Activated effector memory CD4-positive, alpha-beta T cell treated with anti-CD3 and anti-CD28 coated beads, Interleukin-2, amount 50 U/mL, for 16 hours (primary cell): Measurements from ENCODE around the gene OAS3.
"Not testable (repeated sequence)": the region's sequence is repeated elsewhere in the genome, so short reads cannot be mapped to it uniquely, and the experiment has no call there.

ENCODE experiments used
- DNase-seq: peaks from one replicate; pipeline ENCODE4 v3.0.0-alpha.2; 2020

The OAS3 gene

GRCh38 chr12:112988224-112988623, 50.0 kb downstream of the OAS3 start:
- no peak for DNase-seq

DNA sequence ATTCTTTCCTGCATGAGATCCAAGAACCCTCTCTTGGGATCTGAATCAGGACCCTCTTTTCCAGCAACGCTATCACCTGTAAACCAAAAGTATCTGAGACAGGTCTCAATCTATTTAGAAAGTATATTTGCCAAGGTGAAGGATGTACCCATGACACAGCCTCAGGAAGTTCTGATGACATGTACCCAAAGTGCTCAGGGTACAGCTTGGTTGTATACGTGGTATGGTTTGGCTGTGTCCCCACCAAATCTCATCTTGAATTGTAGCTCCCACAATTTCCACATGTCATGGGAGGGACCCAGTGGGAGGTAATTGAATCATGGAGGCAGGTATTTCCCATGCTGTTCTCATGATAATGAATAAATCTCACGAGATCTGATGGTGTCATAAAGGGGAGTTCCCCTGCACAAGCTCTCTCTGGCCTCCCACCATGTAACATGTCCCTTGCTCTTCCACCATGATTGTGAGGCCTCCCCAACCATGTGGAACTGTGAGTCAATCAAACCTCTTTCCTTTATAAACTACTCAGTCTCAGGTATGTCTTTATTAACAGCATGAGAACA, 50.6 kb downstream of the OAS3 start:
- not testable (repeated sequence) for DNase-seq

DNA sequence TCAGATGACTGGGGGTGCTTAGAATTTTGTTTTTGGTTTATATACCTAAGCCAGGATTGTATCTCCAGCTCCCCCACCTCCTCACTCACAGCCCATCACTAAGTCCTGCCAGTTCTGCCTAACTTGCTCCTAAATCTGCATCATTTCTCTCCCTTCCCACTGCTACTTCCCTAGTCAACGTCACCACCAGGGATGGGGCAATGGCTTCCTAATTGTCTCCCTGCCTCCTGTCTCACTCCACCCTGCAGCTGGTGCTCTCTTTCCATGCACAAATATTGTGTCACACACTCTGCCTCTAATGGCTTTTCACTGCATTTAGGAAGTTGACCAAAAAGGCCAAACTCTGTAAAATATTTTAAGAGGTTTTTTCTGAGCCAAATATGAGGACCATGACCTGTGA, 51.5 kb downstream of the OAS3 start:
- no peak for DNase-seq

GRCh38 chr12:112992541-112993398, 54.5 kb downstream of the OAS3 start:
- peak; percentile 83 for DNase-seq

- no peak for DNase-seq
These were observed 56.7 kb downstream of the OAS3 start for GRCh38 chr12:112995008-112995407.

GRCh38 chr12:112996501-112996900, 58.2 kb downstream of the OAS3 start:
- DNase-seq: no peak

DNA sequence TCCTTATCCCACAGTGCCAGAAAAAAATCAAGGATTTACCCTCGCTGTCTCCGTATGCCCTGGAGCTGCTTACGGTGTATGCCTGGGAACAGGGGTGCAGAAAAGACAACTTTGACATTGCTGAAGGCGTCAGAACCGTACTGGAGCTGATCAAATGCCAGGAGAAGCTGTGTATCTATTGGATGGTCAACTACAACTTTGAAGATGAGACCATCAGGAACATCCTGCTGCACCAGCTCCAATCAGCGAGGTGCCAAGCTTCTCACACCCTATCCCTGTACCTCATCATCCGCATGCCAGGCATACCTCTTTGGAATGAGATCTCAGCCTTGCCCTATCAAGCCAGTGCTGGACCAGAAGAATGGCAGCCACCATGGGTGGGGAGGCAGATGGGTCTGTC, 59.2 kb downstream of the OAS3 start:
- no peak for DNase-seq

DNA sequence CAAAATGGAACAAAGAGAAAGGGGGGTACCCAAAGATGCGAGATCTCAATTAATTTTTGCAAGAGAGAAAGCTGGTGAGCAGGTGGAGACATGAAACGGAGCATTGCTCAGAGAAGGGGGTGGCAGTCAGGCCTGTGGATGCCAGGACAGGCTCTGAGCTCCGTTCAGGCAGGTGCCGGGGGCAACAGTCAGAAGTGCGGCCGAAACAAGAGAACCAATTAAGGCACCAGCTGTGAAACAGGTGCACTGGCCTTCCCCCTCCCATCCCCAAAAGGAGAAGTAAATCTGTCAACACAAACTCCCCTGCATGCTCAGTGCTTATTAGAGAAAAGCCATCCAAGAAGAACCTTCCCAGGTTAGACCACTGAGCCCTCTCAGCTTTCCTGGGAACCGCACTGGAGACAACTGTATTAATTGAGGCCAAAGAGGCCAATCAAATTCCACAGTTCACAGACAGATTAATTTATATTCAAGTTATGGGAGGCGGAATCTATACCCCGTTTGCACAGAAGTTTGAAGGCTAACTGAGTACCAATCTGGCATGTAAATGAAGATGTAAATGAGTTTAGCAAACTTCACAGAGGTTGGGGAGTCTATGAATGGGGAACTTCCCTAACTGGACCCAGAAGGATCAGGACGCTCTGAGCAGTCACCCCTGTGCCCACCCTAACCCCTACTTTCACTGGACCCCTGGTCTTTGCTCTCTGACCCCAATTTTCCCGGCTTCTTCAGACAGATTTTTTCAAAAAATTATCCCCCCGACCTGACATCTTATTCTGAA, 60.9 kb downstream of the OAS3 start:
- DNase-seq: no peak

DNA sequence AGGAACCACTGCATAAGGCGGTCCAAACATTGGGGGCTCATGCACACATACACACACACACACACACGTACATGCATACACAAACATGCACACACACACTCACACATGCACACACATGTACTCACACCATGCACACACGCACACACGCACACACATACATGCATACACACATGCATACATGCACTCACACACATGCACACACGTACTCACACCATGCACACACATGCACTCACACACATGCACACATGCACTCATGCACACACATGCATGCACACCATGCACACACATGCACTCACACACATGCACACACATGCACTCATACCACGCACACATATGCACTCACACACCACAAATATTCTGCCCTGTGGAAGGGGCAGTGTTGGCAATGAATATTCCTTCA, 62.2 kb downstream of the OAS3 start:
- DNase-seq: no peak

DNA sequence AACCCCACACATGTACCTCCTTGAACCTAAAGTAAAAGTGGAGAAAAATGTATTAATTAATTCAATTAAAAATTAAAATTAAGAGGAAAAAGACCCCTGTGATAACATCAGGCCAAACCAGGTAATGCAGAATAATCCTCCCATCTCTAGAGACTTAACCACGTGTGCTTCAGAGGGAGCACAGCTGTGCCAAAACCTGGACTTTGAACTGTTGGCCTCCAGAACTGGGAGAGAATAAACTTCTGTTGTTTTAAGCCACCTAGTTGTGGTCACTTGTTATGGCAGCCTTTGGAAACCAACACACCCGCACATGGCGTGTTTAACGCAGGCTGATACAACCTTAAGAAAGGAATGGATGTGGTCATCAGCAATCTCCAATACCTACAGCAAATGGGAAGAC, 63.9 kb downstream of the OAS3 start:
- DNase-seq: no peak

GRCh38 chr12:113002676-113003075, 64.4 kb downstream of the OAS3 start:
- no peak for DNase-seq

GRCh38 chr12:113003636-113004035, 65.4 kb downstream of the OAS3 start:
- no peak for DNase-seq

GRCh38 chr12:113005762-113006161, 67.5 kb downstream of the OAS3 start:
- DNase-seq: no peak

GRCh38 chr12:113006206-113006605, 67.9 kb downstream of the OAS3 start:
- no peak for DNase-seq

DNA sequence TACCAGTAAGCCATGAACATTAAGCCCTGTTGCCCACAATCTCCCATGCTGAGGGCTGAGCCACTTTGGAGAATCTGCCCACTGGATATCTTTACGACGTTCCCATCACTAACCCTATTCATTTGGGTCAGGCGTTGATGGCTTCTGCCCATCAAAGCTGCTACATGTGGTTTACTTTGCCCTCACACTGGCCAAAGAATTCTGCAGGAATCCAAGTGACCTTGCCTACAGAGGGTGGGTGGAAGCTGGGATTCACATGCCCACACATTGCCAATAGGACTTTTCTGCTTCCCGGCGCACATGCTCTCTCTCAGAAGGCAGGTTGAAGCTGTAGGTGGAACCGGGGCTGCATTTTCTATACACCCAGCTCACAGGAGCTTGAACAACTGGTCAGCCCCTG, 68.4 kb downstream of the OAS3 start:
- no peak for DNase-seq

DNA sequence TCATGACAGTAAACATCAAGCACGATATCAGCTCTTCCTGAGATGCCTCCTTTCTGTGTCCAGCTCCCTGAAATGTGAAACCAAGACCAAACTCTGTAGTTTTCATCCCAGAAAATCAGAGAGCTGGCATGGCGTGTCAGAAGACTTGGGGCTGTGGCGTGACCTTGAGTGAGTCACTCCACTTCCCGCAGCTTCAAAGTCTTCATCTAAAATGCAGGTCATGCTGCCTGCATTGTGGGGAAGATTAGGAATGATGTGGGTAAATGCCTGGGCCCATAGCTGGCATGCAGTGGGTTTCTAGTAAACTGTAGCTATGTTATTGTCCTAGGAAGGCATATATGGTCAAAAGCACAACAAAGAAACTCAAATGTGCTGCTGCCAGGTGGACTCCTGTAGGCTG, 68.9 kb downstream of the OAS3 start:
- no peak for DNase-seq

- DNase-seq: no peak
These were observed 72.4 kb downstream of the OAS3 start for GRCh38 chr12:113010701-113011100.

GRCh38 chr12:113014565-113014964, 76.3 kb downstream of the OAS3 start:
- DNase-seq: no peak

- no peak for DNase-seq
These were observed 78.5 kb downstream of the OAS3 start for GRCh38 chr12:113016796-113017195.

- DNase-seq: no peak
These were observed 80.8 kb downstream of the OAS3 start for GRCh38 chr12:113019025-113019424.

DNA sequence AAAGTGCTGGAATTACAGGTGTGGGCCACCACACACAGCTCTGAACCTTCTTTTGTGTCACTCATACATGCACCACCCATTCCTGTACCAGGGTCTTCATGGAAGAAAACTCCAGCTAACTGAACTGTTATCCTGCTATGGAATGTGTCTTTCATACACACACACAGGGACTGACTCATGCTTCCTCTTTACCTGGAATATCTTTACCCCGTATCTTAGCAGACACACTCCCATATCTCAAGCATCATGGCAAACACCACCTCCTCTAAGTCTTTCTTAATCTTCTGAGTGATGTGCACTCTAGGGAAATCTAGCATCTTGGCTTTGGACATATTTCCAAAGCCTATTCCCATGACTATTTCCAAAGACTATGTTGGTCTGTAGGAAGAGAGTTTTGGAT, 83.2 kb downstream of the OAS3 start:
- DNase-seq: no peak
